Middle frontal gyrus (tissue), 1 donor: ENCODE data around the gene PPP1R36.
"Not testable (repeated sequence)": the region's sequence is repeated elsewhere in the genome, so short reads cannot be mapped to it uniquely, and the experiment has no call there.

Source experiments
- DNase-seq: peaks from one replicate; pipeline ENCODE4 v3.0.0-alpha.2; 2015; ENCODE audit warnings: low spot score; ENCODE audit errors: extremely low spot score

The PPP1R36 gene

GRCh38 chr14:64518229-64518628 is 31.5 kb upstream of the PPP1R36 start:
- no peak for DNase-seq

GRCh38 chr14:64520699-64521098 is 29.1 kb upstream of the PPP1R36 start:
- DNase-seq, result no peak

GRCh38 chr14:64522591-64523355 is 27.0 kb upstream of the PPP1R36 start:
- no peak for DNase-seq

DNA sequence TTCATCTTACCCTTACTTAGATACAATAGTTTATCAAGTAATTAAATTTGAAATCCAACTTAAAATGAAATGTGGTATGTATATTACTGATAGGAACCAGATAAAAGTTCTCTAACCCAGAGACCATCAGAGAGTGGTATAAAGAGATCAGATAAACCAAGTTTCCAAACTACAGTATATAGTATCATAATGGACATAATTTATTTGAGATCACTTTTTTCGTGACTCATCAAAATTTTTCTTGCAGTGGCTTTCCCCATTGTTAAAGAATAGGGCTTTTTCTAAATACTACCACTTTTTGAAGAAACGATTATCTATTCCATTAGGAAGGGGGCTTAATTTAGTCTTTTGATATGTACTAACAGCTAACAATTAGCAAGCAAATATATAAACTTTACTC is 24.4 kb upstream of the PPP1R36 start:
- no peak for DNase-seq

GRCh38 chr14:64531567-64531966 is 18.2 kb upstream of the PPP1R36 start:
- no peak for DNase-seq

DNA sequence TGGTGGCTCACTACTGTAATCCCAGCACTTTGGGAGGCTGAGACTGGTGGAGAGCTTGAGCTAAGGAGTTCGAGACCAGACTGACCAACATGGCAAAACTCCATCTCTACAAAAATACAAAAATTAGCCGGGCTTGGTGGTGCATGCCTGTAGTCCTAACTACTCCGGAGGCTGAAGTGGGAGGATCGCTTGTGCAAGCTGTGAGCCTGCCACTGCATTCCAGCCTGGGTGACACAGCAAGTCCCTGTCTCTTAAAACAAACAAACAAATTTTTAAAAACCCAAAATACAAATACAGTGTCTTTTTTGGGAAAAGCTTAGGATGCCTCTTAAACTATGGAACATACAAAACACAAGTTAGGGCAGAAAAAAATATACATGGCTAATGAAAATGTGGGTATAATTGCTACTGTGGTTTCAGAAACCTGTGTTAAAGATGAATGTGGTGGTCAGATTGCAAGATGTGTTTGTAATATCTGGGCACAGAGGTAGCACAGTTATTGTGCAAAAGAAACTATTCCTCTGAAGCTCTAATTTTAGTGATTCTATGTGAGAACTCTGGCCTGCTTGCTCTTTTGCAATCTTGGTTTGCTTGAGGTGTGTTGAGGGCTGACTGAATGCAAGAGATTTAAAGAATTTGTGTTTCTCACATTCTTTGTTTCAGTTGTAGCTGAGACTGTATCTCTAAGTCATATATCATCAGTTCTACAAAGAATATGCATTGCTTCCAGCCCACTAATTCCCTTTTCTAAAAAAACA is 13.1 kb upstream of the PPP1R36 start:
- DNase-seq, result no peak

DNA sequence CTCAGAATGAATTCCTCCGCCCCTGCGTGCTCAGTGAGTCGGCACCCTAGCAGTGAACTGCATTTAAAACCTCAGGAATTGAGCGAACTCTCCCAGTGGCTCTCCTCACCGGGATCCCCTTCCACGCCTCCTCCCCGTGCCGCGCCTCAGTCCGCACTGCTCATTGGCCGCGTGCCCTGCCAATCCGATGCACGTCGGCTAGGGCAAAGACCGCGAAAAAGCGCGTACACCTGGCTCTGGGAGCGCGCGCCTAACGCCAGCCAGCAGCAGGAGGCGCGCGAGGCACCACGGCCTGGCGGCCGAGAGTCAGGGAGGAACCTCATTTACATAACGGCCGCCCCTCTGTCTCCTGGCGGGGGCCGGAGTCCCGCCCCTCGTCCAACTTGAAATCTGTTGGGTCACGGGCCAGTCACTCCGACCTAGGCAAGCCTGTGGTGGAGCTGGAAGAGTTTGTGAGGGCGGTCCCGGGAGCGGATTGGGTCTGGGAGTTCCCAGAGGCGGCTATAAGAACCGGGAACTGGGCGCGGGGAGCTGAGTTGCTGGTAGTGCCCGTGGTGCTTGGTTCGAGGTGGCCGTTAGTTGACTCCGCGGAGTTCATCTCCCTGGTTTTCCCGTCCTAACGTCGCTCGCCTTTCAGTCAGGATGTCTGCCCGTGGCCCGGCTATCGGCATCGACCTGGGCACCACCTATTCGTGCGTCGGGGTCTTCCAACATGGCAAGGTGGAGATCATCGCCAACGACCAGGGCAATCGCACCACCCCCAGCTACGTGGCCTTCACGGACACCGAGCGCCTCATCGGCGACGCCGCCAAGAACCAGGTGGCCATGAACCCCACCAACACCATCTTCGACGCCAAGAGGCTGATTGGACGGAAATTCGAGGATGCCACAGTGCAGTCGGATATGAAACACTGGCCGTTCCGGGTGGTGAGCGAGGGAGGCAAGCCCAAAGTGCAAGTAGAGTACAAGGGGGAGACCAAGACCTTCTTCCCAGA is 9.3 kb upstream of the PPP1R36 start, which contains the start of gene HSPA2:
HSPA2 (plus strand) TSS at position 534 of the 995 bp plus-strand sequence; CDS start at position 643, 109 bp downstream.
- DNase-seq, result peak; percentile 96

- no peak for DNase-seq
Observed at GRCh38 chr14:64541261-64541971, 8.3 kb upstream of the PPP1R36 start.

- DNase-seq, result no peak
Observed at GRCh38 chr14:64541972-64542835, 7.6 kb upstream of the PPP1R36 start.

GRCh38 chr14:64542836-64543201 is 6.9 kb upstream of the PPP1R36 start:
- no peak for DNase-seq

- DNase-seq, result no peak
Observed at GRCh38 chr14:64544607-64545312, 5.0 kb upstream of the PPP1R36 start.

- DNase-seq, result no peak
Observed at GRCh38 chr14:64549016-64549415, 745 bp upstream of the PPP1R36 start.

DNA sequence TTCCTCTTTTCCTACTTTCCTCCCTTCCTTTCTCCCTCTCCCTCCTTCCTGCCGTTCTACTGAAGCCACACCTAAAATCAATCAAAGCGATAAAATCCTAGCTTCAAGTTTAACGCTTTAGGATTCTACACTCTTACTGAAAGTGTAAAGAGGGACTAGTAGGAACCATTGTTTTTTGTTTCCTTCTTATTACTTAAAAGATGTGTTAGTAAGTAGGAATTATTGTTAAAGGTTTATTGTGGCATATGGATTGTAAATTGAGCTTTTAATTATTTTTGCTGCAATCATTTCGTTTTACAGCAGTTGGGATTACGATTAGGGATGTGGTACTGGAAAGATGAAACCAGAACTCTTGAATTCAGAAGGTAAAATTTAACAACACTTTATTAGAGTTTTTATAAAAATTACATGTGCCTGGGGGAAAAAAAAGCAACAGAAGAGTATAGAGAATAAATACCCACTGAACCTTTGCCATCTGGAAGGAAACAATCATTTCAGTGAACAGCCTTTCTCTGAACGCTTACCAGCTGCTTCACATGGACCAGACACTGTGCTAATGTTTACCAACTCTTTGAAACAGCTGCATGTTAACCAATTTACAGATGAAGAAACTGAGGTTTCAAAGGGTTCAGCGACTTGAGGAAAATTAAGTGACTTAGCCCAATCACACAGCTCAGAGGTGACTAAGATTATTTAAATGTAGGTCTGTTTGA is 1.0 kb downstream of the PPP1R36 start:
- DNase-seq, result no peak

GRCh38 chr14:64554556-64554955 is 4.8 kb downstream of the PPP1R36 start:
- no peak for DNase-seq

GRCh38 chr14:64556526-64556925 is 6.8 kb downstream of the PPP1R36 start:
- DNase-seq, result no peak

DNA sequence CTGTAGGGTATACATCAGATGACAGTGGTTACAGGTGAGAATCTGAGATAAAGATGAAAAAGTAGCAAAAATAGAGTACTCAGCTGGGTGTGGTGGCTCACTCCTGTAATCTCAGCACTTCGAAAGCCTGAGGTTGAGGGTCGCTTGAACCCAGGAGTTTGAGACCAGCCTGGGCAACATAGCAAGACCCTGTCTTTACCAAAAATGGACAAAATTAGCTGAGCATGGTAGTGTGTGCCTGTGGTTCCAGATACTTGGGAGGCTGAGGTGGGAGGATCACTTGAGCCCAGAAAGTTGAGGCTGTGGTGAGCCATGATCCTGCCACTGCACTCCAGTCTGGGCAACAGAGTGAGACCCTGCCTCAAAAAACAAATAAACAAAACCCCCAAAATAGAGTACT is 8.5 kb downstream of the PPP1R36 start:
- DNase-seq, result not testable (repeated sequence)

- no peak for DNase-seq
Observed at GRCh38 chr14:64561631-64562030, 11.9 kb downstream of the PPP1R36 start.

DNA sequence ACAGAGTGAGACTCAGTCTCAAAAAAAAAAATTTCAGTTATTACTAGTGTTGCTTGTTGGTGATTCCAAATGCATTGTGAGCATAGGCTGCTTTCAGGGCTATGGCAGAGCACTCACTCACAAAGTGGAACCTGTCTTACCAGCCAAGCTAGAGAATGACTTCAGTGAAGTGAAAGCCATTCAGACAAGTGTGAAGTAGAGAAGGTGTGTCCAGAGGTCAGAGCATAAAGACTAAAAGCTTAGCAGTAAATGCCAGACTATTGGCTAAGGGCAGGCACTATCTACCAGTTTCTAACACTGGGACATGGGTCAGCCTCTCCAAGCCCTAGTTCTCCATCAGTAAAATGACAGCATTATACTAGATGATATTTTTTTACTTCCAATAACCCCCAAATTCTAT is 12.7 kb downstream of the PPP1R36 start:
- DNase-seq, result no peak

DNA sequence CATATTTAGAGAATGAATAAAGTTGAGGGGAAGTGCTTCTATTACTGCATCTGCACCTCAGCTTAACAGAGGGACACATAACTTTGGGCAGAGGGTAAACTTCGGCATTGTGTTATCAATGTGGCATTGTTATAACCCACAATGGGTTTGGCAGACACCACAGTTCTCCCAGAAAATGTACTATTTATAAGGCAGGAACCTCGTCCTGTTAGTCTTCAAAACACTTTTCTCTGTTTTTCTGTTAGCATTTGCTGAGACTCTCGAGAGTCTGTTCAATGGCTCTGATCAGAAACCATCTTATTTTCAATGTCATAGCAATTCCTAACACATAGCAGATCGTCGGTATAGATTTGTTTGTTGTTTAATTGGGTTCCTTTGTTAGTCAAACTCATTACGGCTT is 13.9 kb downstream of the PPP1R36 start:
- DNase-seq, result no peak
